Mesenchymal stem cell (in vitro differentiated cells and primary cell): ENCODE data around the gene TESK1.
"Not testable (repeated sequence)": the region's sequence is repeated elsewhere in the genome, so short reads cannot be mapped to it uniquely, and the experiment has no call there.

Experiments
- DNase-seq: peaks from one replicate; pipeline ENCODE4 v3.0.0-alpha.2; 2013
- H2AFZ ChIP-seq: one replicate; pipeline ENCODE4 v1.6.1; 2013; ENCODE audit warnings: low read depth, mild to moderate bottlenecking, control low read depth, inconsistent platforms, low read length, moderate library complexity
- H2AK5ac ChIP-seq: 2 replicates; pipeline ENCODE4 v1.6.1; 2013; ENCODE audit warnings: low read length, moderate library complexity, mild to moderate bottlenecking, inconsistent platforms; ENCODE audit not compliant: severe bottlenecking
- H2BK120ac ChIP-seq: one replicate; pipeline ENCODE4 v1.6.1; 2013; ENCODE audit warnings: low read depth, mild to moderate bottlenecking, inconsistent platforms, low read length, moderate library complexity
- H2BK12ac ChIP-seq, 2 experiments: one replicate each; pipeline ENCODE4 v1.6.1; 2013; ENCODE audit warnings: inconsistent platforms in 2 of 2, low read length in 2 of 2, mild to moderate bottlenecking in 2 of 2, moderate library complexity in 2 of 2, control low read depth in 1 of 2
- H2BK15ac ChIP-seq: one replicate; pipeline ENCODE4 v1.6.1; 2013; ENCODE audit warnings: mild to moderate bottlenecking, low read depth, inconsistent platforms; ENCODE audit not compliant: poor library complexity, severe bottlenecking
- H2BK5ac ChIP-seq: 2 replicates; pipeline ENCODE4 v1.6.1; 2013; ENCODE audit warnings: low read depth, mild to moderate bottlenecking, low read length, control low read depth, inconsistent platforms; ENCODE audit not compliant: poor library complexity, severe bottlenecking
- H3K14ac ChIP-seq, 2 experiments: one replicate each; pipeline ENCODE4 v1.6.1; 2013; ENCODE audit warnings: inconsistent platforms in 2 of 2, low read length in 2 of 2, control low read depth in 1 of 2, mild to moderate bottlenecking in 1 of 2, moderate library complexity in 1 of 2
- H3K18ac ChIP-seq, 2 experiments: one replicate each; pipeline ENCODE4 v1.6.1; 2013; ENCODE audit warnings: inconsistent platforms in 2 of 2, low read length in 2 of 2, control low read depth in 1 of 2, low read depth in 1 of 2, mild to moderate bottlenecking in 1 of 2
- H3K23ac ChIP-seq, 2 experiments: one replicate each; pipeline ENCODE4 v1.6.1; 2013; ENCODE audit warnings: inconsistent platforms in 2 of 2, low read length in 2 of 2, mild to moderate bottlenecking in 2 of 2, moderate library complexity in 2 of 2, control low read depth in 1 of 2
- H3K27ac ChIP-seq: 2 replicates; pipeline ENCODE4 v1.5.1; 2013; ENCODE audit warnings: mild to moderate bottlenecking, moderate library complexity, low read length, control low read depth, inconsistent platforms; ENCODE audit not compliant: poor library complexity, severe bottlenecking
- H3K27me3 ChIP-seq, 2 experiments: 2 replicates each; pipeline versions ENCODE4 v1.6.1 to v1.7.0; 2013; ENCODE audit warnings: low read length in 2 of 2, mild to moderate bottlenecking in 2 of 2, moderate library complexity in 2 of 2, control low read depth in 1 of 2, inconsistent platforms in 1 of 2; ENCODE audit not compliant: control insufficient read depth in 1 of 2, insufficient read depth in 1 of 2
- H3K36me3 ChIP-seq, 2 experiments: 2 replicates each; pipeline versions ENCODE4 v1.6.1 to v1.7.0; 2013; ENCODE audit warnings: low read length in 2 of 2, control low read depth in 1 of 2, inconsistent platforms in 1 of 2, low read depth in 1 of 2, mild to moderate bottlenecking in 1 of 2; ENCODE audit not compliant: insufficient read depth in 2 of 2, control insufficient read depth in 1 of 2
- H3K4ac ChIP-seq, 2 experiments: one replicate each; pipeline ENCODE4 v1.6.1; 2013; ENCODE audit warnings: inconsistent platforms in 2 of 2, low read length in 2 of 2, mild to moderate bottlenecking in 2 of 2, moderate library complexity in 2 of 2, control low read depth in 1 of 2, low read depth in 1 of 2
- H3K4me1 ChIP-seq: 2 replicates; pipeline ENCODE4 v1.6.1; 2013; ENCODE audit warnings: low read depth, low read length, control low read depth; ENCODE audit not compliant: control insufficient read depth, insufficient read depth
- H3K4me2 ChIP-seq: 2 replicates; pipeline ENCODE4 v1.6.1; 2013; ENCODE audit warnings: low read length, mild to moderate bottlenecking, inconsistent platforms; ENCODE audit not compliant: poor library complexity, severe bottlenecking
- H3K4me3 ChIP-seq, 2 experiments: 2 replicates each; pipeline versions ENCODE4 v1.5.1 to v1.7.0; 2013; ENCODE audit warnings: low read length in 2 of 2, mild to moderate bottlenecking in 2 of 2, control low read depth in 1 of 2, low read depth in 1 of 2; ENCODE audit not compliant: insufficient read depth in 1 of 2
- H3K79me1 ChIP-seq: replicated peaks from 2 replicates; pipeline ENCODE4 v1.6.1; 2013; ENCODE audit warnings: mild to moderate bottlenecking, control low read depth, low read length, inconsistent platforms; ENCODE audit not compliant: poor library complexity, severe bottlenecking
- H3K9ac ChIP-seq: 2 replicates; pipeline ENCODE4 v1.7.0; 2013; ENCODE audit warnings: mild to moderate bottlenecking, low read length, moderate library complexity
- H3K9me3 ChIP-seq: 2 replicates; pipeline ENCODE4 v1.7.0; 2013; ENCODE audit warnings: mild to moderate bottlenecking, low read length; ENCODE audit not compliant: control insufficient read depth
- H4K8ac ChIP-seq: one replicate; pipeline ENCODE4 v1.6.1; 2013; ENCODE audit warnings: inconsistent platforms, mild to moderate bottlenecking, low read length, moderate library complexity
- H4K91ac ChIP-seq: one replicate; pipeline ENCODE4 v1.6.1; 2013; ENCODE audit warnings: mild to moderate bottlenecking, low read length, inconsistent platforms
- WGBS: methylation state at CpG from one replicate; pipeline ENCODE4 v1.1.7; 2013; ENCODE audit warnings: mixed read lengths; 5-methylcytosine and 5-hydroxymethylcytosine counted together

Gene TESK1

GRCh38 chr9:35575478-35575877 lies 29.6 kb upstream of the TESK1 start:
- WGBS, result 86% methylated on average over 5 of the region's 5 CpGs
- no peak overlapping the region for H3K14ac ChIP-seq

GRCh38 chr9:35577486-35577885 lies 27.6 kb upstream of the TESK1 start:
- no peak overlapping the region for H3K23ac ChIP-seq
- no peak overlapping the region for H3K4ac ChIP-seq
- no peak overlapping the region for H2BK5ac ChIP-seq
- no peak overlapping the region for H3K14ac ChIP-seq
- H3K36me3 ChIP-seq, result peaks cover 0 to 3% of the 10 kb centered on the region in 2 experiments
- H3K4me1 ChIP-seq, result no peaks in the 10 kb centered on the region
- H2AFZ ChIP-seq, result no peak overlapping the region
- no peak overlapping the region for H4K91ac ChIP-seq
- no peak overlapping the region for H3K4me2 ChIP-seq
- DNase-seq, result no peak
- H3K18ac ChIP-seq, result no peak overlapping the region
- peaks cover 15% of the 10 kb centered on the region for H3K9me3 ChIP-seq
- H4K8ac ChIP-seq, result no peak overlapping the region
- no peak overlapping the region for H3K27ac ChIP-seq
- H2BK12ac ChIP-seq, result no peak overlapping the region
- WGBS, result 78% methylated on average over 3 of the region's 5 CpGs
- H3K4me3 ChIP-seq, result no peak overlapping the region
- H3K9ac ChIP-seq, result no peak overlapping the region
- no peak overlapping the region for H2BK15ac ChIP-seq
- no peak overlapping the region for H2AK5ac ChIP-seq
- H3K27me3 ChIP-seq, result no peaks in the 10 kb centered on the region
- H3K79me1 ChIP-seq, result no peaks in the 10 kb centered on the region
- H2BK120ac ChIP-seq, result no peak overlapping the region

More at GRCh38 chr9:35575478-35575877, 29.6 kb upstream of the TESK1 start:
- no peak overlapping the region for H4K91ac ChIP-seq
- no peak overlapping the region for H2AK5ac ChIP-seq
- no peaks in the 10 kb centered on the region for H3K4me1 ChIP-seq
- no peak overlapping the region for H3K27ac ChIP-seq
- peaks cover 15% of the 10 kb centered on the region for H3K9me3 ChIP-seq
- no peak overlapping the region for H3K9ac ChIP-seq
- no peaks in the 10 kb centered on the region for H3K79me1 ChIP-seq
- H3K4me2 ChIP-seq, result no peak overlapping the region
- no peak overlapping the region for H3K23ac ChIP-seq
- no peak overlapping the region for H3K4me3 ChIP-seq
- no peak overlapping the region for H3K18ac ChIP-seq
- H2BK5ac ChIP-seq, result no peak overlapping the region
- H3K27me3 ChIP-seq, result no peaks in the 10 kb centered on the region
- DNase-seq, result no peak
- no peak overlapping the region for H2BK120ac ChIP-seq
- H2BK12ac ChIP-seq, result no peak overlapping the region
- H2BK15ac ChIP-seq, result no peak overlapping the region
- peaks cover 0 to 3% of the 10 kb centered on the region in 2 experiments for H3K36me3 ChIP-seq
- no peak overlapping the region for H3K4ac ChIP-seq
- H2AFZ ChIP-seq, result no peak overlapping the region
- no peak overlapping the region for H4K8ac ChIP-seq

- H3K36me3 ChIP-seq, result peaks cover 0 to 3% of the 10 kb centered on the region in 2 experiments
- H3K23ac ChIP-seq, result no peak overlapping the region
- no peak overlapping the region for H2BK5ac ChIP-seq
- WGBS, result 60% methylated on average over 1 of the region's 1 CpG
- no peak overlapping the region for H3K4me2 ChIP-seq
- no peak overlapping the region for H3K4ac ChIP-seq
- no peak overlapping the region for H3K9ac ChIP-seq
- H4K91ac ChIP-seq, result no peak overlapping the region
- no peak overlapping the region for H4K8ac ChIP-seq
- peaks cover 15% of the 10 kb centered on the region for H3K9me3 ChIP-seq
- H3K18ac ChIP-seq, result no peak overlapping the region
- no peak overlapping the region for H2BK120ac ChIP-seq
- no peak overlapping the region for H2BK15ac ChIP-seq
- no peaks in the 10 kb centered on the region for H3K79me1 ChIP-seq
- no peak for DNase-seq
- H3K4me1 ChIP-seq, result no peaks in the 10 kb centered on the region
- no peaks in the 10 kb centered on the region for H3K27me3 ChIP-seq
- no peak overlapping the region for H2BK12ac ChIP-seq
- H3K4me3 ChIP-seq, result no peak overlapping the region
- no peak overlapping the region for H2AK5ac ChIP-seq
- H2AFZ ChIP-seq, result no peak overlapping the region
- no peak overlapping the region for H3K14ac ChIP-seq
- no peak overlapping the region for H3K27ac ChIP-seq
Observed at GRCh38 chr9:35579130-35579529, 25.9 kb upstream of the TESK1 start.

- DNase-seq, H3K18ac ChIP-seq, H3K9ac ChIP-seq, H3K36me3 ChIP-seq, H3K4me2 ChIP-seq, H4K8ac ChIP-seq, H3K14ac ChIP-seq, H3K27ac ChIP-seq, H3K4me1 ChIP-seq, H3K27me3 ChIP-seq, H2BK5ac ChIP-seq, H2BK12ac ChIP-seq, H4K91ac ChIP-seq, H2AFZ ChIP-seq, H2AK5ac ChIP-seq, H3K4ac ChIP-seq, H2BK15ac ChIP-seq, H2BK120ac ChIP-seq, H3K79me1 ChIP-seq, H3K4me3 ChIP-seq, H3K23ac ChIP-seq: not testable (repeated sequence)
- 77% methylated on average over 1 of the region's 1 CpG for WGBS
- H3K9me3 ChIP-seq, result peaks cover 15% of the 10 kb centered on the region
Observed at GRCh38 chr9:35579659-35580227, 25.3 kb upstream of the TESK1 start.
